Activated CD8-positive, alpha-beta memory T cell treated with anti-CD3 and anti-CD28 coated beads for 48 hours (primary cell): ENCODE results near the gene LAX1.
A peak's percentile ranks its signal among the peaks of the same experiment; 100 is the strongest.
"Not testable (repeated sequence)": the region's sequence is repeated elsewhere in the genome, so short reads cannot be mapped to it uniquely, and the experiment has no call there.

Experiments
- DNase-seq, 3 experiments: peaks; one replicate each; pipeline ENCODE4 v3.0.0-alpha.2; 2020; ENCODE audit warnings: low read depth in 2 of 3, low spot score in 2 of 3

Gene LAX1

GRCh38 chr1:203764105-203765028, 616 bp upstream of the LAX1 start:
- no peak for DNase-seq

GRCh38 chr1:203768256-203768655, 3.3 kb downstream of the LAX1 start:
- DNase-seq: no peak

GRCh38 chr1:203769505-203770343, 4.7 kb downstream of the LAX1 start:
- DNase-seq: no peak

GRCh38 chr1:203771901-203772301, 6.9 kb downstream of the LAX1 start:
- no peak for DNase-seq

- no peak for DNase-seq
These were observed 7.9 kb downstream of the LAX1 start for GRCh38 chr1:203772836-203773235.

DNA sequence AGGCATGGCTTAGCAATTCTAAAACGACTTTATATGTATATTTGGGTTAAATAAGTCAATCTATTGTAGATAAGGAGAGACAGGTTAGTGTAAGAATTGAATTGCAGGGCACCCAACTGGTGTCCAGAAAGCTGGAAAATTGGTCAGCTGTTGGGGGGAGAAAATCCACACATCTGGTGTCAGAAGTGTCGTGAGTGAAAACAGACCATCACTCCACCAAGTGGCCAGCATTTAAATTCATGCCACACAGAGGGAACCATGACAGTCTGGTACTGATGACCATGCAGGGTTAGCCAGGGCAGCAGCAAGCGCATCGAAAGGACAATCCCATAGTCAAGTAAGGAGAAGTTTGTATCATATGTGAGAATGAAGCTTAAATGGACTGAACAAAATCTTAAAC, 11.7 kb downstream of the LAX1 start:
- DNase-seq: no peak

GRCh38 chr1:203777596-203777995, 12.6 kb downstream of the LAX1 start:
- no peak for DNase-seq

GRCh38 chr1:203778146-203778545, 13.2 kb downstream of the LAX1 start:
- no peak for DNase-seq

GRCh38 chr1:203778789-203779188, 13.8 kb downstream of the LAX1 start:
- DNase-seq: no peak

GRCh38 chr1:203781962-203782361, 17.0 kb downstream of the LAX1 start:
- DNase-seq: no peak

- DNase-seq: no peak
These were observed 25.0 kb downstream of the LAX1 start for GRCh38 chr1:203789966-203790365.

GRCh38 chr1:203791498-203791897, 26.5 kb downstream of the LAX1 start:
- no peak for DNase-seq

DNA sequence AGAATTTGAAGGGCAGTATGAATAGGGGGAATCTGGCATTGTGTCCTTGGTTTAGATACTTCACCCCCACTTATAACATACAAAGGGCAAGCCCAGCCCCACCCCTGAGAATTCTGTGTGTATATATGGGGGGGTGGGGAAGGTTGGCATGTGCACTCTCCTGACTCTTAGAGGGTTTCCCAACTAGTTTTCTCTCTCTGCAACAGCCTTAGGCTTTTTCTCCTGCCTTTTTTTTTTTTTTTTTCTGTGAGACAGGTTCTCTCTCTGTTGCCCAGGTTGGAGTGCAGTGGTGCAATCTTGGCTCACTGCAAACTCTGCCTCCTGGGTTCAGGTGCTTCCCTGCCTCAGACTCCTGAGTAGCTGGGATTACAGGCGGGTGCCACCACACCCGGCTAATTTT, 27.5 kb downstream of the LAX1 start:
- DNase-seq: no peak

DNA sequence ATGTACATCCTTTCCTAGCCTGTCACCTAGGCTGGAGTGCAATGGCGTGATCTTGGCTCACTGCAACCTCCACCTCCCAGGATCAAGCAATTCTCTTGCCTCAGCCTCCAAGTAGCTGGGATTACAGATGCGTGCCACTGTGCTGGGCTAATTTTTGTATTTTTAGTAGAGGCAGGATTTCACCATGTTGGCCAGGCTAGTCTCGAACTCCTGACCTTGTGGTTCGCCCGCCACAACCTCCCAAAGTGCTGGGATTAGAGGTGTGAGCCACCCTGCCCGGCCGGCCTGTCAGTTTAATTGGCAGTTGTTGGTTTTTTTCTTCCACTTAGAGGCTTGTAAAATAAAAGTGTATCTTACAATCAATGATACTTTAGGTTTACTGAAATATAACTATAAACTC, 28.6 kb downstream of the LAX1 start:
- DNase-seq: not testable (repeated sequence)

GRCh38 chr1:203794764-203795440, 29.9 kb downstream of the LAX1 start:
- no peak for DNase-seq

- peak; percentile 85 to 91 (median 89) for DNase-seq
These were observed 30.7 kb downstream of the LAX1 start, which contains the start of the genes ZBED6 and ZC3H11A for GRCh38 chr1:203795441-203796235. ZBED6 (plus strand) TSS chr1:203795623; CDS start chr1:203797523, 1,900 bp downstream. ZC3H11A (plus strand) TSS chr1:203795623; CDS start chr1:203817071, 21,448 bp downstream.

DNA sequence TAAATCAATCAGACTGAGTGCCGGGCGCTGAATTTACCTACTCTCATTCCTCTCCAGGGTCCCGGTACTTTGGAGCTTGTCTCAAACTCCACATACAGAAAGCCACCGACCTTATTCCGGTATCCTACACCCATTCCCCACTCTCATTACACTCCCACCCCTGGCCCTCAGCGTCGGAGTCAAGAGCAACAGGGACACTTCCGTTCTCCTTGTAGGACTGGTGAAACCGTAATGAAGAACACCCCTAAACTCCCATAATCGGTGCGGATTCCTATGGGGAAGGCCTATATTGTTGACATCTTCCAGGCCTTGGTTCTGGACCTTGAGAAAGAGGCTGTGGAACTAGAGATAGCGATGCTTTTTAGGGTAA, 31.2 kb downstream of the LAX1 start:
- peak in 2 of 3 experiments; percentile 1 to 14 for DNase-seq

GRCh38 chr1:203797216-203797615, 32.2 kb downstream of the LAX1 start:
- DNase-seq: no peak

DNA sequence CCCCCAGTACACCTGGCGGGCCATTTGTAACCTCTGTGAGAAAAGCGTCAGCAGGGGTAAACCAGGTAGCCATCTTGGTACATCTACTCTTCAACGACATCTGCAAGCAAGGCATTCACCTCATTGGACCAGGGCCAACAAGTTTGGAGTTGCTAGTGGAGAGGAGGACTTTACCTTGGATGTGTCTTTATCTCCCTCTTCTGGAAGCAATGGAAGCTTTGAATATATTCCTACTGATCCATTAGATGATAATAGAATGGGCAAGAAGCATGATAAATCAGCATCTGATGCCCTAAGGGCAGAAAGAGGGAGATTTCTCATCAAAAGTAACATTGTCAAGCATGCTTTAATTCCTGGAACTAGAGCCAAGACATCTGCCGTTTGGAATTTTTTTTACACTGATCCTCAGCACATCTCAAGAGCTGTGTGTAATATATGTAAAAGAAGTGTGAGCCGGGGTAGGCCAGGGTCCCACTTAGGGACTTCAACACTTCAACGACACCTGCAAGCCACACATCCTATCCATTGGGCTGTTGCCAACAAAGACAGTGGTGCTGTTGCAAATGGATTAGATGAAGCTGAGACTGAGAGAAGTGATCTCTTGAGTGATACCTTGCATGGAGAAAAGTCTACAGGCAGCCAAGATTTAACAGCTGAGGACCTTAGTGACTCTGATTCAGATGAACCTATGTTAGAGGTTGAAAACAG, 33.1 kb downstream of the LAX1 start:
- no peak for DNase-seq

- no peak for DNase-seq
These were observed 34.2 kb downstream of the LAX1 start for GRCh38 chr1:203799157-203799556.
